Gastrocnemius medialis (tissue), 4 donors: Measurements from ENCODE around the gene ZNF69.

Experiments
- CTCF ChIP-seq, 5 experiments: fragments of 450-650 bp in 3 of 5; fragments of 200-600 bp in 2 of 5; sonication (generic) in 2 of 5; IDR thresholded peaks in 4 of 5; conservative IDR thresholded peaks in 1 of 5; 1 replicate in 4 of 5; 2 replicates in 1 of 5; pipeline ENCODE4 v1.5.1; 2016 to 2019; ENCODE audit warnings: antibody characterized with exemption in 5 of 5, mild to moderate bottlenecking in 3 of 5, moderate library complexity in 3 of 5
- POLR2A ChIP-seq, 2 donors: fragments of 450-650 bp; IDR thresholded peaks; one replicate each; pipeline ENCODE4 v1.6.1; 2017; ENCODE audit warnings: antibody characterized with exemption in 2 of 2, mild to moderate bottlenecking in 2 of 2, moderate library complexity in 2 of 2

DNA sequence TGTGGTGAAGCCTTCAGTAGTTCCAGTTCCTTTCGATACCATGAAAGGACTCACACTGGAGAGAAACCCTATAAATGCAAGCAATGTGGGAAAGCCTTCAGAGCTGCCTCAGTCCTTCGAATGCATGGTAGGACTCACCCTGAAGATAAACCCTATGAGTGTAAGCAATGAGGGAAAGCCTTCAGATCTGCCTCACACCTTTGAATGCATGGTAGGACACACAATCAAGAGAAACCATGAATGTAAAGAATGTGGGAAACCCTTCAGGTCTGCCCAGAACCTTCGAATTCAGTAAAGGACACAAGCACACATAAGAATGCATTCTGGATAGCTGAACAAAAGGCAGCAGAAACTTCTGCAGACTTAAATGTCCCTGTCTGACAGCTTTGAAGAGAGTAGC lies 18.3 kb downstream of the ZNF69 start:
- no peak for TF ChIP-seq POLR2A (IDR thresholded peaks at IDR 0.05)
- no peak for TF ChIP-seq CTCF (IDR thresholded peaks at IDR 0.05 in 4 of 5, conservative IDR thresholded peaks at IDR 0.05 in 1 of 5)
